HepG2 (cell line): ENCODE measurements around the gene GEMIN2. TPM values are rescaled to one million over a fixed set of nuclear protein-coding genes. Genes with fewer than 3 reads are reported as not detected.

Experiments
- ARNT2 ChIP-seq: sonication (generic); formaldehyde crosslinking; IDR thresholded peaks from 2 replicates; pipeline ENCODE4 v1.8.0; 2022; ENCODE audit warnings: mild to moderate bottlenecking, low read depth, missing genetic modification reagents, moderate library complexity
- ATF1 ChIP-seq: IDR thresholded peaks from 2 replicates; pipeline ENCODE4 v1.6.1; 2016; ENCODE audit warnings: mild to moderate bottlenecking, control low read depth
- CAMTA2 ChIP-seq: sonication (generic); formaldehyde crosslinking; IDR thresholded peaks from 2 replicates; pipeline ENCODE4 v1.4.0; 2020; ENCODE audit warnings: mild to moderate bottlenecking, missing genetic modification reagents, borderline replicate concordance
- CCDC6 ChIP-seq: sonication (generic); formaldehyde crosslinking; IDR thresholded peaks from 2 replicates; pipeline ENCODE4 v1.8.1; 2022; ENCODE audit warnings: mild to moderate bottlenecking, missing genetic modification reagents, moderate library complexity
- GFI1 ChIP-seq: sonication (generic); formaldehyde crosslinking; IDR thresholded peaks from 2 replicates; pipeline ENCODE4 v1.5.0; 2020; ENCODE audit warnings: missing genetic modification reagents, mild to moderate bottlenecking, borderline replicate concordance
- IKZF5 ChIP-seq: IDR thresholded peaks from 2 replicates; pipeline ENCODE4 v1.6.1; 2018; ENCODE audit warnings: missing genetic modification reagents, mild to moderate bottlenecking, missing compliant biosample characterization
- NCOA1 ChIP-seq: sonication (generic); formaldehyde crosslinking; IDR thresholded peaks from 2 replicates; pipeline ENCODE4 v1.9.0; 2021; ENCODE audit warnings: missing genetic modification reagents
- THAP7 ChIP-seq: sonication (generic); formaldehyde crosslinking; IDR thresholded peaks from 2 replicates; pipeline ENCODE4 v1.8.1; 2023; ENCODE audit warnings: mild to moderate bottlenecking, missing genetic modification reagents
- TOPORS ChIP-seq: sonication (generic); formaldehyde crosslinking; IDR thresholded peaks from 2 replicates; pipeline ENCODE4 v1.8.0; 2023; ENCODE audit warnings: mild to moderate bottlenecking, missing genetic modification reagents
- ZNF609 ChIP-seq: sonication (generic); formaldehyde crosslinking; IDR thresholded peaks from 2 replicates; pipeline ENCODE4 v1.4.0; 2020; ENCODE audit warnings: mild to moderate bottlenecking, missing genetic modification reagents, borderline replicate concordance
- polyA plus RNA-seq, 8 experiments: library from polyadenylated mRNA; depleted of rRNA in 3 of 8; stranded (reverse) in 7 of 8; unstranded in 1 of 8; fragments of >200 nt; fragmentation: Illumina TruSeq in 4 of 8; extraction: Trizol in 4 of 8; gene quantifications; 2 replicates each; pipeline versions ENCODE4 v1.2.1 to v1.2.3, GENCODE V29; 2011 to 2016; ENCODE audit warnings: low read depth in 4 of 8, missing spikeins in 1 of 8, mixed read lengths in 1 of 8; ENCODE audit not compliant: insufficient read depth in 1 of 8
- total RNA-seq, 5 experiments: library from RNA; depleted of rRNA; stranded (reverse); fragments of >200 nt; fragmentation: Illumina TruSeq; extraction: Trizol; gene quantifications; 2 replicates each; pipeline ENCODE4 v1.2.3, GENCODE V29; 2016; ENCODE audit warnings: low read depth in 1 of 5
- TF ChIP-seq, protein P1 (sequence below): sonication (generic); formaldehyde crosslinking; IDR thresholded peaks from 2 replicates; pipeline ENCODE4 v1.4.0; 2020; ENCODE audit warnings: missing genetic modification reagents, borderline replicate concordance

The GEMIN2 gene
- total and polyA plus RNA-seq, 2 of the 13 experiments (the other 11 are each of a cell fraction or from before 2014, with no cell fraction given), result 54.8 to 110 TPM

- TF ChIP-seq ZNF609 (CRISPR knock-in tag) (peak; percentile 57; the same call in 1 of the 2 replicates), THAP7 (CRISPR knock-in tag) (no peak), GFI1 (CRISPR knock-in tag) (no peak; the same call in 1 of the 2 replicates), CAMTA2 (CRISPR knock-in tag) (0 out of 2 replicates have a peak, but pooled peaks have one; percentile 19), ATF1 (CRISPR knock-in tag) (no peak), ARNT2 (CRISPR knock-in tag) (0 out of 2 replicates have a peak, but pooled peaks have one; percentile 22), CCDC6 (CRISPR knock-in tag) (no peak), NCOA1 (no peak), IKZF5 (CRISPR knock-in tag) (peak; percentile 57; the same call in 1 of the 2 replicates), TOPORS (0 out of 2 replicates have a peak, but pooled peaks have one; percentile 15)
- TF ChIP-seq, protein P1, sequence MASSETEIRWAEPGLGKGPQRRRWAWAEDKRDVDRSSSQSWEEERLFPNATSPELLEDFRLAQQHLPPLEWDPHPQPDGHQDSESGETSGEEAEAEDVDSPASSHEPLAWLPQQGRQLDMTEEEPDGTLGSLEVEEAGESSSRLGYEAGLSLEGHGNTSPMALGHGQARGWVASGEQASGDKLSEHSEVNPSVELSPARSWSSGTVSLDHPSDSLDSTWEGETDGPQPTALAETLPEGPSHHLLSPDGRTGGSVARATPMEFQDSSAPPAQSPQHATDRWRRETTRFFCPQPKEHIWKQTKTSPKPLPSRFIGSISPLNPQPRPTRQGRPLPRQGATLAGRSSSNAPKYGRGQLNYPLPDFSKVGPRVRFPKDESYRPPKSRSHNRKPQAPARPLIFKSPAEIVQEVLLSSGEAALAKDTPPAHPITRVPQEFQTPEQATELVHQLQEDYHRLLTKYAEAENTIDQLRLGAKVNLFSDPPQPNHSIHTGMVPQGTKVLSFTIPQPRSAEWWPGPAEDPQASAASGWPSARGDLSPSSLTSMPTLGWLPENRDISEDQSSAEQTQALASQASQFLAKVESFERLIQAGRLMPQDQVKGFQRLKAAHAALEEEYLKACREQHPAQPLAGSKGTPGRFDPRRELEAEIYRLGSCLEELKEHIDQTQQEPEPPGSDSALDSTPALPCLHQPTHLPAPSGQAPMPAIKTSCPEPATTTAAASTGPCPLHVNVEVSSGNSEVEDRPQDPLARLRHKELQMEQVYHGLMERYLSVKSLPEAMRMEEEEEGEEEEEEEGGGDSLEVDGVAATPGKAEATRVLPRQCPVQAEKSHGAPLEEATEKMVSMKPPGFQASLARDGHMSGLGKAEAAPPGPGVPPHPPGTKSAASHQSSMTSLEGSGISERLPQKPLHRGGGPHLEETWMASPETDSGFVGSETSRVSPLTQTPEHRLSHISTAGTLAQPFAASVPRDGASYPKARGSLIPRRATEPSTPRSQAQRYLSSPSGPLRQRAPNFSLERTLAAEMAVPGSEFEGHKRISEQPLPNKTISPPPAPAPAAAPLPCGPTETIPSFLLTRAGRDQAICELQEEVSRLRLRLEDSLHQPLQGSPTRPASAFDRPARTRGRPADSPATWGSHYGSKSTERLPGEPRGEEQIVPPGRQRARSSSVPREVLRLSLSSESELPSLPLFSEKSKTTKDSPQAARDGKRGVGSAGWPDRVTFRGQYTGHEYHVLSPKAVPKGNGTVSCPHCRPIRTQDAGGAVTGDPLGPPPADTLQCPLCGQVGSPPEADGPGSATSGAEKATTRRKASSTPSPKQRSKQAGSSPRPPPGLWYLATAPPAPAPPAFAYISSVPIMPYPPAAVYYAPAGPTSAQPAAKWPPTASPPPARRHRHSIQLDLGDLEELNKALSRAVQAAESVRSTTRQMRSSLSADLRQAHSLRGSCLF, result no peak
Observed at GRCh38 chr14:39145266-39145966, 31.3 kb downstream of the GEMIN2 start (continued).
